Measurements from ENCODE around the gene SUSD1.

Gene SUSD1

GRCh38 chr9:112007575-112008240 is 167.4 kb downstream of the SUSD1 start:
- no peak for DNase-seq

- no peak for DNase-seq
Observed at GRCh38 chr9:112006361-112007020, 168.6 kb downstream of the SUSD1 start.

GRCh38 chr9:112005939-112006338 is 169.2 kb downstream of the SUSD1 start:
- no peak for DNase-seq

GRCh38 chr9:112003538-112003937 is 171.6 kb downstream of the SUSD1 start:
- DNase-seq: no peak

GRCh38 chr9:112002847-112003457 is 172.1 kb downstream of the SUSD1 start:
- DNase-seq: no peak

GRCh38 chr9:112002131-112002846 is 172.8 kb downstream of the SUSD1 start:
- no peak for DNase-seq

- DNase-seq: no peak
Observed at GRCh38 chr9:112000743-112001142, 174.4 kb downstream of the SUSD1 start.

- no peak for DNase-seq
Observed at GRCh38 chr9:111999319-111999718, 175.8 kb downstream of the SUSD1 start.

- no peak for DNase-seq
Observed at GRCh38 chr9:111997831-111998230, 177.3 kb downstream of the SUSD1 start.

GRCh38 chr9:111994831-111995458 is 180.2 kb downstream of the SUSD1 start:
- DNase-seq: no peak

GRCh38 chr9:111993319-111993718 is 181.8 kb downstream of the SUSD1 start:
- no peak for DNase-seq

GRCh38 chr9:111992523-111992922 is 182.6 kb downstream of the SUSD1 start:
- no peak for DNase-seq

GRCh38 chr9:111991179-111991578 is 183.9 kb downstream of the SUSD1 start:
- no peak for DNase-seq

Data from NCI-H187 treated with DMSO at 0.1 percent for 48 hours (cell line).